H1 (cell line): ENCODE results near the gene S100A10. TPM values are rescaled to one million over a fixed set of nuclear protein-coding genes. Genes with fewer than 3 reads are reported as not detected.

Experiments used
- CTCF ChIA-PET: fragments of 300-600 bp; sonication (Branson Sonifier 250); formaldehyde crosslinking; loops from one replicate; lab custom pipeline; 2021; ENCODE audit not compliant: partially characterized antibody; lab: Charles Lee
- POLR2A ChIA-PET: fragments of 300-600 bp; sonication (Branson Sonifier 250); formaldehyde crosslinking; loops from one replicate; lab custom pipeline; 2021; ENCODE audit warnings: inconsistent platforms; ENCODE audit not compliant: partially characterized antibody; lab: Charles Lee
- DNase-seq, 2 experiments: peaks; one replicate each; pipeline versions ENCODE4 v3.0.0 to v3.0.0-alpha.2; 2010 to 2022; ENCODE audit warnings: low spot score in 2 of 2, low read depth in 1 of 2, mixed read lengths in 1 of 2
- FAIRE-seq: peaks from 2 replicates; lab custom pipeline; 2011; peaks lifted over from hg19 to GRCh38; lab: Jason Lieb, UNC
- H2AFZ ChIP-seq: 2 replicates; pipeline ENCODE4 v1.8.1; 2012; ENCODE audit warnings: low read length, inconsistent platforms
- H2AK5ac ChIP-seq: 2 replicates; pipeline ENCODE4 v1.6.1; 2013; ENCODE audit warnings: low read depth, low read length
- H2BK120ac ChIP-seq: replicated peaks from 2 replicates; pipeline ENCODE3; 2013; ENCODE audit warnings: low read depth, low read length, inconsistent platforms
- H2BK12ac ChIP-seq: 2 replicates; pipeline ENCODE4 v1.6.1; 2013; ENCODE audit warnings: low read depth, low read length
- H2BK15ac ChIP-seq: 2 replicates; pipeline ENCODE4 v1.6.1; 2013; ENCODE audit warnings: low read length
- H2BK20ac ChIP-seq: 2 replicates; pipeline ENCODE4 v1.6.1; 2013; ENCODE audit warnings: low read length
- H2BK5ac ChIP-seq: 2 replicates; pipeline ENCODE4 v1.6.1; 2013; ENCODE audit warnings: low read depth, low read length
- H3K14ac ChIP-seq: 2 replicates; pipeline ENCODE4 v1.6.1; 2013; ENCODE audit warnings: inconsistent platforms; ENCODE audit not compliant: insufficient read length
- H3K18ac ChIP-seq: 2 replicates; pipeline ENCODE4 v1.6.1; 2013; ENCODE audit warnings: low read length; ENCODE audit errors: extremely low read depth
- H3K23ac ChIP-seq: 2 replicates; pipeline ENCODE4 v1.6.1; 2013; ENCODE audit warnings: inconsistent platforms; ENCODE audit not compliant: insufficient read length
- H3K23me2 ChIP-seq: 2 replicates; pipeline ENCODE4 v1.6.1; 2013; ENCODE audit warnings: low read depth, low read length
- H3K27ac ChIP-seq: 2 replicates; pipeline ENCODE4 v1.6.1; 2011; ENCODE audit warnings: low read depth, low read length, inconsistent platforms
- H3K27me3 ChIP-seq, 4 experiments: replicated peaks in 1 of 4; 1 replicate in 1 of 4; 2 replicates in 3 of 4; pipeline versions ENCODE4 v1.6.1 to v1.8.1; 2011 to 2013; ENCODE audit warnings: low read length in 3 of 4, mild to moderate bottlenecking in 3 of 4, inconsistent platforms in 2 of 4, mixed read lengths in 2 of 4, moderate library complexity in 1 of 4; ENCODE audit not compliant: control insufficient read depth in 3 of 4, insufficient read depth in 3 of 4; ENCODE audit errors: extremely low read depth in 1 of 4
- H3K36me3 ChIP-seq, 4 experiments: 2 replicates each; pipeline versions ENCODE4 v1.6.1 to v1.8.1; 2011 to 2013; ENCODE audit warnings: mild to moderate bottlenecking in 4 of 4, low read length in 3 of 4, moderate library complexity in 2 of 4, control low read depth in 1 of 4, inconsistent platforms in 1 of 4; ENCODE audit not compliant: insufficient read depth in 4 of 4, control insufficient read depth in 2 of 4
- H3K4ac ChIP-seq: replicated peaks from 2 replicates; pipeline ENCODE3; 2013; ENCODE audit warnings: low read length, low read depth, mixed read lengths, inconsistent platforms; ENCODE audit not compliant: insufficient read length
- H3K4me1 ChIP-seq, 4 experiments: replicated peaks in 1 of 4; 1 replicate in 1 of 4; 2 replicates in 3 of 4; pipeline versions ENCODE4 v1.6.1 to v1.8.1; 2011 to 2013; ENCODE audit warnings: low read length in 3 of 4, inconsistent platforms in 2 of 4, mixed read lengths in 1 of 4; ENCODE audit not compliant: insufficient read depth in 4 of 4, control insufficient read depth in 3 of 4
- H3K4me2 ChIP-seq, 2 experiments: 2 replicates each; pipeline versions ENCODE4 v1.6.1 to v1.8.1; 2011 to 2013; ENCODE audit warnings: low read depth in 2 of 2, low read length in 2 of 2, control low read depth in 1 of 2, inconsistent platforms in 1 of 2, mild to moderate bottlenecking in 1 of 2; ENCODE audit not compliant: insufficient read depth in 1 of 2
- H3K4me3 ChIP-seq, 4 experiments: fragments of 200-600, 300-600 bp in 1 of 4; sonication (generic), shearing (Covaris generic), sonication (Bioruptor Twin) in 1 of 4; 2 replicates each; pipeline versions ENCODE4 v1.5.1 to v1.8.1; 2011 to 2016; ENCODE audit warnings: low read length in 4 of 4, low read depth in 3 of 4, control low read depth in 2 of 4, inconsistent platforms in 2 of 4, mild to moderate bottlenecking in 2 of 4, mixed read lengths in 1 of 4, moderate library complexity in 1 of 4; ENCODE audit not compliant: insufficient read depth in 2 of 4; ENCODE audit errors: extremely low read depth in 1 of 4
- H3K56ac ChIP-seq: replicated peaks from 2 replicates; pipeline ENCODE3; 2013; ENCODE audit warnings: low read depth, mild to moderate bottlenecking, mixed read lengths, low read length, inconsistent platforms; ENCODE audit not compliant: insufficient read length
- H3K79me1 ChIP-seq: 2 replicates; pipeline ENCODE4 v1.6.1; 2013; ENCODE audit warnings: low read depth, low read length, control low read depth
- H3K79me2 ChIP-seq, 2 experiments: 2 replicates each; pipeline versions ENCODE4 v1.6.1 to v1.8.1; 2012 to 2013; ENCODE audit warnings: low read length in 2 of 2, mild to moderate bottlenecking in 2 of 2, inconsistent platforms in 1 of 2; ENCODE audit not compliant: insufficient read depth in 2 of 2, control insufficient read depth in 1 of 2
- H3K9ac ChIP-seq, 4 experiments: replicated peaks in 1 of 4; 1 replicate in 1 of 4; 2 replicates in 3 of 4; pipeline versions ENCODE4 v1.6.1 to v1.8.1; 2011 to 2013; ENCODE audit warnings: low read depth in 3 of 4, low read length in 3 of 4, control low read depth in 2 of 4, mild to moderate bottlenecking in 2 of 4, moderate library complexity in 2 of 4, inconsistent platforms in 1 of 4; ENCODE audit errors: extremely low read depth in 1 of 4
- H3K9me3 ChIP-seq, 2 experiments: 2 replicates each; pipeline versions ENCODE4 v1.6.1 to v1.8.1; 2012 to 2013; ENCODE audit warnings: mild to moderate bottlenecking in 2 of 2, moderate library complexity in 2 of 2, control low read depth in 1 of 2, inconsistent platforms in 1 of 2, low read depth in 1 of 2, low read length in 1 of 2, mixed read lengths in 1 of 2; ENCODE audit not compliant: insufficient read depth in 2 of 2
- H4K20me1 ChIP-seq, 2 experiments: replicated peaks in 1 of 2; 2 replicates each; pipeline versions ENCODE3 to v1.8.1; 2011 to 2013; ENCODE audit warnings: inconsistent platforms in 2 of 2, low read length in 2 of 2, mild to moderate bottlenecking in 1 of 2; ENCODE audit not compliant: insufficient read depth in 2 of 2, control insufficient read depth in 1 of 2
- H4K5ac ChIP-seq: 2 replicates; pipeline ENCODE4 v1.6.1; 2013; ENCODE audit warnings: low read length, low read depth, mixed read lengths, inconsistent platforms; ENCODE audit not compliant: insufficient read length
- H4K8ac ChIP-seq: 2 replicates; pipeline ENCODE4 v1.8.0; 2013; ENCODE audit warnings: mild to moderate bottlenecking, moderate library complexity, low read length, inconsistent platforms; ENCODE audit not compliant: insufficient read depth; ENCODE audit errors: extremely low read depth
- H4K91ac ChIP-seq: replicated peaks from 2 replicates; pipeline ENCODE3; 2013; ENCODE audit warnings: low read length, mixed read lengths, inconsistent platforms; ENCODE audit not compliant: insufficient read length
- GABPA ChIP-seq: IDR thresholded peaks from 2 replicates; pipeline ENCODE4 v1.6.1; 2011; ENCODE audit warnings: mild to moderate bottlenecking, low read length, moderate library complexity, borderline replicate concordance; ENCODE audit not compliant: insufficient read depth
- GTF2F1 ChIP-seq: IDR thresholded peaks from 2 replicates; pipeline ENCODE4 v1.6.1; 2012; ENCODE audit warnings: low read depth, low read length, improper control_type of control experiment, borderline replicate concordance
- KDM5A ChIP-seq: fragments of 200-600 bp; IDR thresholded peaks from 2 replicates; pipeline ENCODE4 v1.7.1; 2012; ENCODE audit warnings: mild to moderate bottlenecking, low read length, inconsistent platforms, mixed read lengths
- NANOG ChIP-seq: IDR thresholded peaks from 2 replicates; pipeline ENCODE4 v1.6.1; 2011; ENCODE audit warnings: low read length, low read depth, mild to moderate bottlenecking, inconsistent platforms; ENCODE audit not compliant: insufficient read depth, poor library complexity, severe bottlenecking
- RBBP5 ChIP-seq: IDR thresholded peaks from 2 replicates; pipeline ENCODE4 v1.7.1; 2012; ENCODE audit warnings: low read depth, mild to moderate bottlenecking, inconsistent platforms, low read length, moderate library complexity, borderline replicate concordance
- SAP30 ChIP-seq: fragments of 300-600 bp; sonication (generic); IDR thresholded peaks from 2 replicates; pipeline ENCODE4 v1.7.1; 2012; ENCODE audit warnings: low read length, moderate library complexity, mild to moderate bottlenecking, inconsistent platforms; ENCODE audit not compliant: insufficient read depth, insufficient replicate concordance
- SUZ12 ChIP-seq: fragments of 200-600 bp; sonication (generic); IDR thresholded peaks from 2 replicates; pipeline ENCODE4 v1.6.1; 2012; ENCODE audit warnings: mild to moderate bottlenecking, inconsistent platforms, low read length, moderate library complexity, mixed read lengths
- WGBS, 2 experiments: shearing (Covaris generic) in 1 of 2; methylation state at CpG; one replicate each; pipeline versions ENCODE4 v1.1.6 to v1.1.7; 2013 to 2015; ENCODE audit warnings: low lambda C conversion rate in 2 of 2, mixed read lengths in 2 of 2, inconsistent platforms in 1 of 2, low coverage in 1 of 2, missing lambda C conversion rate in 1 of 2; ENCODE audit not compliant: insufficient replicate concordance in 2 of 2, insufficient coverage in 1 of 2, insufficient read length in 1 of 2; ENCODE audit errors: extremely low coverage in 1 of 2, missing lambda C conversion rate in 1 of 2; 5-methylcytosine and 5-hydroxymethylcytosine counted together
- polyA plus RNA-seq, 7 experiments: library from polyadenylated mRNA; depleted of rRNA in 3 of 7; stranded (reverse) in 5 of 7; unstranded in 2 of 7; fragments of >200 nt in 5 of 7; fragments of 200-250 nt in 2 of 7; gene quantifications; 1 replicate in 5 of 7; 2 replicates in 1 of 7; 4 replicates in 1 of 7; pipeline versions ENCODE4 v1.2.1 to v1.2.3, GENCODE V29; 2011 to 2013; ENCODE audit warnings: missing spikeins in 2 of 7, mixed read lengths in 2 of 7
- total RNA-seq: library from RNA; stranded (reverse); fragmentation: NEBNext Ultra II Directional; extraction: Animal tissue kit (Norgen Biotek cat#: 25700); gene quantifications from 2 replicates; pipeline ENCODE4 v1.2.1, GENCODE V29; 2021

Gene S100A10
- total and polyA plus RNA-seq, 2 of the 8 experiments (the other 6 are each of a cell fraction or from before 2014, with no cell fraction given) = 23.9 to 231 TPM

DNA sequence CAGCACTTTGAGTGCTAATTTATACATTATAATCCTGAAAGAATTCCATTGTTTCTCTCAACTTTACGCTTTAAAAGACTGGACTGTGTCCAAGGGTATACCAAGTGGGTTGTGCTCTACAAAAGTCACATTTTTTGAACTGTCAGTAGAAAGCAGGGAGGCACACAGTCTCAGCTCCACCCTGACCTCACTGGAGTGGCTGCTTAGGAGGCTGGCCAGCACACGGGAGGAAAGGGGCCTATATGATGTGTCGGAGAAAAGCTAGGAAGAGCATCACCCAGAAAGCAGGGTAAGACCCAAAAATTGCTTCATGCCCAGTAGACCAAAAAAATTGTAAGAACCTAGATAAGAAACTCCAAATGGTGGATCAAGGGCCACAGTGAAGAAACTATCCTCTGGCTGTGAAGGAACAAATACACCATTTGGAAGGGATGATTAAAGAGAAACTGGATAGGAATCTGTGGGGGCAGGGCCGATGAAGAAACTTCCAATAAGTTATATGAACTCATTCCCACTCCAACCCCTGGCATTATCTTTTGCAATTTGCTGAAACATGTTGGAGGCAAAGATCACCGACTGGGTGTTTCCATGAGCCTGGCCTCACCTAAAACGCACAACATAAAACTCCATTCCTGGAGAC lies 1.9 kb downstream of the S100A10 start:
- 60% methylated on average over 6 of the region's 6 CpGs; no CpG with 5 or more reads in 1 of the 2 experiments for WGBS, 2 experiments
- Histone ChIP-seq H3K14ac (no peak overlapping the region), H2BK12ac (peak overlapping the region; percentile 53; the same call in 1 of the 2 replicates), H4K20me1 (peaks cover 0 to 3% of the 10 kb centered on the region in 2 experiments), H4K5ac (no peak overlapping the region), H3K79me1 (peaks cover 6% of the 10 kb centered on the region), H4K91ac (peak overlapping the region; percentile 84), H3K36me3 (no peaks in the 10 kb centered on the region), H3K4me1 (peaks cover 3 to 27% (median 12%) of the 10 kb centered on the region in 4 experiments), H3K18ac (peak overlapping the region; percentile 13; the same call in 1 of the 2 replicates), H4K8ac (peak overlapping the region; percentile 47; the same call in 1 of the 2 replicates), H2BK20ac (no peak overlapping the region), H3K4me3 (peak overlapping the region; percentile 69 to 90 (median 76); a peak in 7 of 8 replicates), H2AK5ac (peak overlapping the region; percentile 26; the same call in 1 of the 2 replicates), H3K23me2 (peaks cover 14% of the 10 kb centered on the region), H2BK120ac (no peak overlapping the region), H3K56ac (no peak overlapping the region), H3K27ac (peak overlapping the region; percentile 22; the same call in 1 of the 2 replicates), H3K9ac (no peak overlapping the region), H2BK15ac (no peak overlapping the region), H3K27me3 (peaks cover 0 to 13% (median 6%) of the 10 kb centered on the region in 4 experiments; a peak in 4 of 7 replicates), H3K4me2 (peak overlapping the region; percentile 87 to 96), H2AFZ (0 out of 2 replicates have a peak overlapping the region, but pooled peaks have one; percentile 66), H3K79me2 (peaks cover 2 to 45% of the 10 kb centered on the region in 2 experiments; a peak in 3 of 4 replicates), H3K9me3 (no peaks in the 10 kb centered on the region), H3K4ac (peak overlapping the region; percentile 45), H3K23ac (no peak overlapping the region), H2BK5ac (peak overlapping the region; percentile 75; the same call in 1 of the 2 replicates)
- no peak for TF ChIP-seq KDM5A
- no peak for TF ChIP-seq RBBP5
- TF ChIP-seq SAP30 = no peak
- no peak for TF ChIP-seq NANOG
- no peak for TF ChIP-seq GTF2F1
- TF ChIP-seq GABPA = no peak
- TF ChIP-seq SUZ12 = no peak
- CTCF ChIA-PET = interaction anchor here (0.5 to 31.0 kb wide), 6 partner anchors 9 to 61 kb away, joined by 3 to 553 read pairs (median 16); no protein-coding TSS in a partner anchor
- POLR2A ChIA-PET = interaction anchor here (0.8 to 2.4 kb wide), 6 partner anchors 9 to 21 kb away, joined by 3 to 12 read pairs (median 3); no protein-coding TSS in a partner anchor
- DNase-seq (no peak), FAIRE-seq (no peak)
